ENCODE results near the gene PRKRIP1. TPM values are rescaled to one million over a fixed set of nuclear protein-coding genes. Genes with fewer than 3 reads are reported as not detected.

Gene PRKRIP1
- total RNA-seq, 4 donors from 2014 or later = 16.1 to 36.6 (median 25.4) TPM

DNA sequence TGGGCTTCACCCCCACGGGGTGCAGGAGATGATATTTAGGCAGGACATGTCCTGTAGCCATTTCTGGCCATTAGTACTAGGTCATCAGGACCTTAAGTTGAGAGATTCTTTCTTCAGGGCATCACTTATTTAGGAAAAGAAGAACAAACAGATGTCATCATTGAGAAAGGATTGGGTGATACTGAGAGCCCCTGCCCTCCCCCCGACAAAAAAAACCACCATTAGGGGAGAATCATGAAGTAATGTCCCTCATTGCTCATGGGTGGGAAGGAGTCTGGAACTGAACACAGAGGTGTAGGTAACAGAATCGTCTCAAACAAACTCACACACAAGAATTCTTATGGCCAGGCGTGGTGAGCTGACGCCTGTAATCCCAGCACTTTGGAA lies 30.8 kb downstream of the PRKRIP1 start:
- no peaks in the 10 kb centered on the region for H3K4me1 ChIP-seq
- H3K27ac ChIP-seq = no peak overlapping the region
- H3K27me3 ChIP-seq = no peaks in the 10 kb centered on the region
- no peaks in the 10 kb centered on the region for H3K9me3 ChIP-seq
- H3K4me3 ChIP-seq = no peak overlapping the region
- no peak for DNase-seq
- TF ChIP-seq POLR2A (IDR thresholded peaks at IDR 0.05) = no peak
- TF ChIP-seq, protein P1, sequence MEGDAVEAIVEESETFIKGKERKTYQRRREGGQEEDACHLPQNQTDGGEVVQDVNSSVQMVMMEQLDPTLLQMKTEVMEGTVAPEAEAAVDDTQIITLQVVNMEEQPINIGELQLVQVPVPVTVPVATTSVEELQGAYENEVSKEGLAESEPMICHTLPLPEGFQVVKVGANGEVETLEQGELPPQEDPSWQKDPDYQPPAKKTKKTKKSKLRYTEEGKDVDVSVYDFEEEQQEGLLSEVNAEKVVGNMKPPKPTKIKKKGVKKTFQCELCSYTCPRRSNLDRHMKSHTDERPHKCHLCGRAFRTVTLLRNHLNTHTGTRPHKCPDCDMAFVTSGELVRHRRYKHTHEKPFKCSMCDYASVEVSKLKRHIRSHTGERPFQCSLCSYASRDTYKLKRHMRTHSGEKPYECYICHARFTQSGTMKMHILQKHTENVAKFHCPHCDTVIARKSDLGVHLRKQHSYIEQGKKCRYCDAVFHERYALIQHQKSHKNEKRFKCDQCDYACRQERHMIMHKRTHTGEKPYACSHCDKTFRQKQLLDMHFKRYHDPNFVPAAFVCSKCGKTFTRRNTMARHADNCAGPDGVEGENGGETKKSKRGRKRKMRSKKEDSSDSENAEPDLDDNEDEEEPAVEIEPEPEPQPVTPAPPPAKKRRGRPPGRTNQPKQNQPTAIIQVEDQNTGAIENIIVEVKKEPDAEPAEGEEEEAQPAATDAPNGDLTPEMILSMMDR (IDR thresholded peaks at IDR 0.05) = no peak
- intact Hi-C loops (cut with DNase I; ENCODE audit: low total_unique reads) = no loop called here
- no peaks in the 10 kb centered on the region for H3K36me3 ChIP-seq

DNA sequence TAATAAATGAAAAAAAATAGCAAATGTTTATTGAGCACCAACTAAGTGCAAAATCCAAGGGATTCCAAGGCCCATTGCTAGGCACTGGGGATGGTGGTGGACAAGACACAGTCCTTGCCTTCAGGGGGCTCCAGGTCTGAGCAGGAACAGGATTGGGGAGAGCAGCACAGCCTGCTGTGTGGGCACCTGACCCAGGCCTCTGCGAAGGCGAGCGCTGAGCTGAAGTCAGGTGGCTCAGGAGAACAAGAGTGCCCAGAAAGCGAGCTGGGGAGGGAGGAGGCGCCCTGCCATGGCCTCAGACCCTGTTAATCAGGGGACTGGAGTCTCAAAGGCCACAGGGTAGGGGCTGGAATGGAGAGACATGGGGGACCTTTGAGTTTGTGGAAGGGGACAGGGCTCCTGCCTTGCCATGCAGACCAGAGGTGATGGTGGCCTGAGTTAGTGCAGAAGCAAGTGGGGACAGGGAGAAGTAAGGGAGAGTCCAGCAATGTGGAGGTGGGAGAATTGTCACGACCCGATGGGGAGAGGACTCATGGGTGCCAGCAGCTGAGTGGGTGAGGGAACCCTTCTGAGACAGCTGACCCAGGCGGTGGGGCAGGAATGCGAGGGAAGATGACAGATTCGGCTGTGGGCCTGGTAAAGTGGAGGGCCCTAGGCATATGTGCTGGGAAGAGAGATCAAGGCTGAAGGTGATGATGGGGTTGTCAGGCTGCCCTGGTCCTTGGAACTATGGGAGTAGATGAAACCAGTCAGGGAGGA lies 33.2 kb downstream of the PRKRIP1 start:
- intact Hi-C loops (cut with DNase I; ENCODE audit: low total_unique reads) = no loop called here
- TF ChIP-seq, protein P1 (IDR thresholded peaks at IDR 0.05) = no peak
- TF ChIP-seq POLR2A (IDR thresholded peaks at IDR 0.05) = no peak
- H3K27me3 ChIP-seq = no peaks in the 10 kb centered on the region

DNA sequence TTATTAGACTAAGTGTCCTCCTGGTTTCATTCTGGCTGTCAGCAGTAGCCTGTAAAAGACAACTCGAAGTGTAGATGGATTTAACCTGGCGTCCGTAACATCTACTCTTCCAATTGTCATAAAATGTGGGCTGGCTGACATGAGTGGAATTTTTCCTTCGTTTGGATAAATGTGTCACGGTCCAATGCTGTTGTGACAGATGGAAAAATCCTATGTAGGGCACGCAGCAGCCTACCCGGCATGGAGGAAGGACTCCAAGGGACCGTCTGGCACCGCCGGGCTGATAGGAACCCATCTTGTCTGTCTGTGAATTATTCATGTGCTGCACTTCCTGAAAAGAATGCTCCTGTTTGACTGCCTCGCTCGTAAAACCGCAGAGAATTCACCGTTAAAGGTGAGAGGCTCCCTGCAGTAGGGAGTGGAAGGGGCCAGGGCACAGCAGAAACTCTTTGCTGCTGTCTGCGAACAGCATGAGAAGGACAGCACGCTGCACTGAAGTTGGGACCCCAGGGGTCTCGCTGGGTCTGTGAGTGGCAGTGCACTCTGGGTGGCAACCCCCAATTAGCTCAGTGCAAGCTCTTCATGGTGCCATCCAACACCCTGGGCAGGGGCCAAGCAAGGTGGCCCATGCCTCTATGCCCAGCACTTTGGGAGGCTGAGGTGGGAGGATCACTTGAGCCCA lies 35.6 kb downstream of the PRKRIP1 start:
- Histone ChIP-seq H3K27me3 (no peaks in the 10 kb centered on the region), H3K36me3 (no peaks in the 10 kb centered on the region), H3K27ac (peak overlapping the region; percentile 5 to 81), H3K4me3 (no peak overlapping the region), H3K4me1 (no peaks in the 10 kb centered on the region), H3K9me3 (no peaks in the 10 kb centered on the region)
- TF ChIP-seq, protein P1 (IDR thresholded peaks at IDR 0.05) = no peak
- no peak for TF ChIP-seq POLR2A (IDR thresholded peaks at IDR 0.05)
- no peak for DNase-seq
- intact Hi-C loops (cut with DNase I; ENCODE audit: low total_unique reads) = no loop called here

More for the DNA sequence above, 33.2 kb downstream of the PRKRIP1 start:
- Histone ChIP-seq H3K4me3 (no peak overlapping the region), H3K9me3 (no peaks in the 10 kb centered on the region), H3K27ac (no peak overlapping the region), H3K36me3 (no peaks in the 10 kb centered on the region), H3K4me1 (no peaks in the 10 kb centered on the region)
- no peak for DNase-seq

DNA sequence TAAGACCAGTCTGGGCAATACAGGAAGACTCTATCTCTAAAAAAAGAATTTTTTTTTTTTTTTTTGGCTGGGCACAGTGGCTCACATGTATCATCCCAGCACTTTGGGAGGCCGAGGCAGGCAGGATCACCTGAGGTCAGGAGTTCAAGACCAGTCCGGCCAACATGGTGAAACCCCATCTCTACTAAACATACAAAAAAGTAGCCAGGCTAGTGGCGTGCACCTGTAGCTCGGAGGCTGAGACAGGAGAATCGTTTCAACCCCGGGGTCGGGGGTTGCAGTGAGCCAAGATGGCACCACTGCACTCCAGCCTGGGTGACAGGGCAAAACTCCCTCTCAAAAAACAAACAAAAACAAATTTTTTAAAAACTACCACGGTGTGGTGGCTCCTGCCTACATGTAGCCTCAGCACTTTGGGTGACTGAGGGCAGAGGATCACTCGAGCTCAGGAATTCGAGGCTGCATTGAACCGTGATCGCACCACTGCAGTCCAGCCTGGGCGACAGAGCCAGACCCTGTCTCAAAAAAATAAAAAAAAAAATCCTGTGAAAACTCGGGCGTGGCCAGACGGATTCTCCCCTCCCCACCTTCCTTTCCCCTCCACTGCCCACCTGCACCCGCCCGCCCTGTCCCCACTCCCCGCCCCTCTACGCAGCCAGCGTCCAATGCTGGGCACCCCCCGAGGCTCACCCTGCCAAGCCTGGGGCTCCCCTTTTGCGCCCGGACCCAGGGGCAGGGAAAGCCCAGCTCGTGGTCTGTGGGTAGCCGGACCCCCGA lies 36.5 kb downstream of the PRKRIP1 start:
- DNase-seq = no peak
- intact Hi-C loops (cut with DNase I; ENCODE audit: low total_unique reads) = no loop called here

More for the DNA sequence above, 36.5 kb downstream of the PRKRIP1 start:
- no peak for TF ChIP-seq POLR2A (IDR thresholded peaks at IDR 0.05)
- TF ChIP-seq, protein P1 (IDR thresholded peaks at IDR 0.05) = no peak
- peak overlapping the region; percentile 48 to 92 for H3K4me3 ChIP-seq
- H3K9me3 ChIP-seq = no peaks in the 10 kb centered on the region
- no peaks in the 10 kb centered on the region for H3K36me3 ChIP-seq
- H3K27ac ChIP-seq = peak overlapping the region; percentile 77 to 81
- H3K4me1 ChIP-seq = no peaks in the 10 kb centered on the region
- no peaks in the 10 kb centered on the region for H3K27me3 ChIP-seq

All from uterus (tissue), 4 donors.